Left ventricle myocardium inferior (tissue), 1 donor: Measurements from ENCODE around the gene TNNC1. TPM values are rescaled to one million over a fixed set of nuclear protein-coding genes. Genes with fewer than 3 reads are reported as not detected.

ENCODE experiments used
- DNase-seq: peaks from one replicate; pipeline ENCODE4 v3.0.0-alpha.2; 2020
- H3K27ac ChIP-seq: fragments of 200-600 bp; replicated peaks from 2 replicates; pipeline ENCODE4 v1.8.0; 2021
- H3K27me3 ChIP-seq: fragments of 200-600 bp; 2 replicates; pipeline ENCODE4 v1.8.0; 2021; ENCODE audit warnings: low read depth
- H3K36me3 ChIP-seq: fragments of 200-600 bp; 2 replicates; pipeline ENCODE4 v1.8.0; 2021
- H3K4me1 ChIP-seq: fragments of 200-600 bp; 2 replicates; pipeline ENCODE4 v1.8.0; 2021
- H3K4me3 ChIP-seq: fragments of 200-600 bp; 2 replicates; pipeline ENCODE4 v1.8.0; 2021; ENCODE audit warnings: mild to moderate bottlenecking, moderate library complexity
- H3K9me3 ChIP-seq: fragments of 200-600 bp; replicated peaks from 2 replicates; pipeline ENCODE4 v1.8.0; 2021
- intact Hi-C: fragments of 100-400 bp; cut with micrococcal nuclease; formaldehyde crosslinking; loops from one replicate; pipeline ENCODE4 v1.11.0; 2022
- total RNA-seq: library from RNA; stranded (reverse); fragmentation: NEBNext Ultra II Directional; extraction: Animal tissue kit (Norgen Biotek cat#: 25700); gene quantifications from one replicate; pipeline ENCODE4 v1.2.1, GENCODE V29; 2021
- TF ChIP-seq, protein P1 (sequence below): fragments of 200-600 bp; IDR thresholded peaks from 2 replicates; pipeline ENCODE4 v1.8.0; 2021; ENCODE audit warnings: antibody characterized with exemption, mild to moderate bottlenecking, borderline replicate concordance
- donor health status: DM: no; HTN: yes; CAD: no; lungs with severe emphysema.

Gene TNNC1
- total RNA-seq, 1 donor from 2014 or later = 8,962 TPM

DNA sequence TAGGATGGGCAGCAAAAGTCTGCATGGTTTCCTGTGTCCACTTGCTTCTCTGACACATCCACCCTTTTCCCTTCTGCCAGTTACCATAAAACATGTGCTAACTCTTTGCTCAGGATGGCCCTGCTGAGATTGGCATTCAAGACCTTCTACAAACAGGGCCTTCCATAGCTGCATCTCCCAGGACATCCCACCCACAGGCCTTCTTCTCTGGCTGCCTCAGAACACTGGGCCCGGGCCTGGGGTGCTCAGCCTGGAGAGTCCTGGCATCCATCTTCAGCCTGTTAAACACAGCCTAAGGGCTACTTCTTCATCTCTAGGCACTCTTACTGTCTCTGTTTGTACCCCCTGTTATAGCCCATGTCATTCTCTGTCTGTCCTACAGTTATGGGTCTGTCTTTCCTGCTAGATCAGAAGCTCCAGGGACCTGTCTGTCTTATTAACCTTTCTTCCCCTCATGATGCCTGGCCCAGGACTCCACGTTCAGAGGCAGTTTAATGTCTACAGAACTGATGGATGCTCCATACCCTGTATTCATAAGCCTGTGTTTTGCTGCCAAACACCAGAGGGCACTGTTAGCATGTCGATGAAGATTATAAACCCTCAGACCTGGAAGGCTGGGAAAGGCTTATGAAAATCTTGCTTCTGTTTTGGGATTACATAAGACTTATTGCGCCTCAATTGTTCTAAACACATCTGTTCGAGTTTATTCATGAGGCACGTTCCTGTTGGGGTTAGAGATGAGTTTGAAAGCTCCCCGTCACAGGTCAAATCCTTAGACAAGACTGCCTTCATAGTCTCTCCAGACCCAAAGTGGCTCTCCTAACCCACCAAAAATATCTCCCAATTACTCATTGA lies 25.5 kb downstream of the TNNC1 start:
- H3K4me1 ChIP-seq = peaks cover 47% of the 10 kb centered on the region
- no peaks in the 10 kb centered on the region for H3K36me3 ChIP-seq
- H3K27me3 ChIP-seq = no peaks in the 10 kb centered on the region
- peak overlapping the region; percentile 79 for H3K27ac ChIP-seq
- peak; percentile 50 for DNase-seq
- intact Hi-C loops = no loop called here
- no peaks in the 10 kb centered on the region for H3K9me3 ChIP-seq
- TF ChIP-seq, protein P1, sequence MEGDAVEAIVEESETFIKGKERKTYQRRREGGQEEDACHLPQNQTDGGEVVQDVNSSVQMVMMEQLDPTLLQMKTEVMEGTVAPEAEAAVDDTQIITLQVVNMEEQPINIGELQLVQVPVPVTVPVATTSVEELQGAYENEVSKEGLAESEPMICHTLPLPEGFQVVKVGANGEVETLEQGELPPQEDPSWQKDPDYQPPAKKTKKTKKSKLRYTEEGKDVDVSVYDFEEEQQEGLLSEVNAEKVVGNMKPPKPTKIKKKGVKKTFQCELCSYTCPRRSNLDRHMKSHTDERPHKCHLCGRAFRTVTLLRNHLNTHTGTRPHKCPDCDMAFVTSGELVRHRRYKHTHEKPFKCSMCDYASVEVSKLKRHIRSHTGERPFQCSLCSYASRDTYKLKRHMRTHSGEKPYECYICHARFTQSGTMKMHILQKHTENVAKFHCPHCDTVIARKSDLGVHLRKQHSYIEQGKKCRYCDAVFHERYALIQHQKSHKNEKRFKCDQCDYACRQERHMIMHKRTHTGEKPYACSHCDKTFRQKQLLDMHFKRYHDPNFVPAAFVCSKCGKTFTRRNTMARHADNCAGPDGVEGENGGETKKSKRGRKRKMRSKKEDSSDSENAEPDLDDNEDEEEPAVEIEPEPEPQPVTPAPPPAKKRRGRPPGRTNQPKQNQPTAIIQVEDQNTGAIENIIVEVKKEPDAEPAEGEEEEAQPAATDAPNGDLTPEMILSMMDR = peak; percentile 87
- H3K4me3 ChIP-seq = no peak overlapping the region

DNA sequence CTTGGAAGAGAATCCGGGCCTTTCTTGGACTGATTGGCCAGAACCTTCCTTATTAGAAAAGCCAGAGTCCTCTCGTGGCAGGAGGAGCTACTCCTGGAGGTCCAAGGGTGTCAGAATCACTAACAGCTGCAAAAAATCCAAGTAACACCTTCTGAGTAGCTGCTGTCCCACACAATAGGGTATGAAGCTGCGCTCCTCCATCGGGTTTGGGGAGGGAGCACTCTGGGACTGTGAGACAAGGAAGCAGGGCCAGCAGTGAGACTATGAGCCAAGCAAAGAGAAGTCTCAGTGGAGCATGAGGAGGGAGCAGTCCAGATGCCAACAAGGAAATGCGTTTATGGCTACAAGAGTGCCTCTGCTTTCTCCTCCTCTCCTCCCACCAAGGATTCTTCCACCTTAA lies 30.7 kb downstream of the TNNC1 start:
- Histone ChIP-seq H3K27me3 (no peaks in the 10 kb centered on the region), H3K4me3 (no peak overlapping the region), H3K9me3 (no peaks in the 10 kb centered on the region), H3K4me1 (no peaks in the 10 kb centered on the region), H3K36me3 (no peaks in the 10 kb centered on the region), H3K27ac (no peak overlapping the region)
- intact Hi-C loops = no loop called here
- no peak for DNase-seq
- TF ChIP-seq, protein P1 = no peak

DNA sequence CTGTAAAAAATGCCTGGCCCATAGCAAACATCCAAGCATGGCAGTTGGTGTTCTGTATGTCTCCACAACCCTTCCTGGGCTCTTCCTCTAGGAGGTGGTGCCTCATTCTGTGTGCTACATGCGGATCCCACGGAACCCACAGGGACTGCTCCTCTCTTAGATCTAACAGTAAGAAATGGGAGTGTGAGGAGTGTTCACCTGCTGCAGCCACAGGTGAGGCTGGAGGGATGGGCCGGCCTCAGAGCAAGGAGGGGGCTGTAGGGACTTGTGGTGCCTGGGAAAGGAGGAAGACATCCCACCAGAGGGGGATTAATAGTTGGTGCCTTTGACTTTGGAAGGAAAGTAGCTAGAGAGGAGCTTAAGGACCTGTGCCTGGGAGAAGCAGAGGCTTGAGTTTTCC lies 31.2 kb downstream of the TNNC1 start:
- Histone ChIP-seq H3K4me3 (no peak overlapping the region), H3K27ac (no peak overlapping the region), H3K4me1 (no peaks in the 10 kb centered on the region), H3K27me3 (no peaks in the 10 kb centered on the region), H3K9me3 (no peaks in the 10 kb centered on the region), H3K36me3 (no peaks in the 10 kb centered on the region)
- TF ChIP-seq, protein P1 = no peak
- intact Hi-C loops = no loop called here
- DNase-seq = no peak

DNA sequence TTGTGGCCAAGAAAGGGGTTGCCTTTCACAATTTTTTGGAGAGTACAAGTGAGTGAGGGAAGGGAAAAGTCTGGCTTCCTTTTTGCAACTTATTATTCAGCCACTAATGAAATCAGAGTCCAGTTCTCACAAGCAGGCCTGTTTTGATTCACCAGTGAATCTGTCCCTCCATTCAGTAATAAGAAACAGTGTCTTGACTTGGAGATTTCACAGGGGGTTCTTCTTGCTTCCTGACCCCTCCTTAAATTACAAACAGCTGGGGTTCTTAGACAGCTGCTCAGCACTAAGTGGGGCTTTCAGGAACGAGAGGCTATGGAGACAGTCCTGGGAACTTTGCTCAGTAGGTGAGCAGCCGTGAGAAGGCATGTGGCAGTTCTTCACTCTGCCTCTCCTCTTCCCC lies 33.5 kb downstream of the TNNC1 start:
- H3K4me3 ChIP-seq = no peak overlapping the region
- H3K36me3 ChIP-seq = no peaks in the 10 kb centered on the region
- intact Hi-C loops = no loop called here
- no peaks in the 10 kb centered on the region for H3K9me3 ChIP-seq
- H3K4me1 ChIP-seq = no peaks in the 10 kb centered on the region
- no peaks in the 10 kb centered on the region for H3K27me3 ChIP-seq
- TF ChIP-seq, protein P1 = no peak
- H3K27ac ChIP-seq = no peak overlapping the region
- no peak for DNase-seq

DNA sequence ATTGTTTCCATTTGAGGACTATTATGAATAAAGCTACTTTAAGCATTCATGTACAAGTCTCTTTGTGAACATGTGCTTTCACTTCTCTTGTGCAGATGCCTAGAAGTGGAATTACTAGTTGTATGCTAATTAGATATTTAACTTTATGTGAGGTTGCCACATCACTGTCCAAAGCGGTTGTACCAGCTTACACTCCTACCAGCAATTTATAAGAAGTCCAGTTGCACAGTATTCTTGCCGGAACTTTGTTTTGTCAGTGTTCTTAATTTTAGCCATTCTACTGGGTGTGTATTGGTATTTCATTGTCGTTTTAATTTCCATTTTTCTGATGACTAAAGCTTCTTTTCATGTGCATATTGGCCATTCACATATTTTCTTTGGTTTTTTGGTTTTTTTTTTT lies 38.0 kb downstream of the TNNC1 start:
- H3K27me3 ChIP-seq = no peaks in the 10 kb centered on the region
- H3K4me3 ChIP-seq = no peak overlapping the region
- H3K36me3 ChIP-seq = no peaks in the 10 kb centered on the region
- TF ChIP-seq, protein P1 = no peak
- H3K27ac ChIP-seq = no peak overlapping the region
- no peaks in the 10 kb centered on the region for H3K9me3 ChIP-seq
- intact Hi-C loops = no loop called here
- DNase-seq = no peak
- H3K4me1 ChIP-seq = peaks cover 27% of the 10 kb centered on the region
